NCI-H146 treated with DMSO at 0.1 percent for 48 hours (cell line): ENCODE results near the gene CD3D.
"Not testable (repeated sequence)": the region's sequence is repeated elsewhere in the genome, so short reads cannot be mapped to it uniquely, and the experiment has no call there.

Source experiments
- DNase-seq: peaks from one replicate; lab custom pipeline; 2025; ENCODE audit not compliant: unreplicated experiment; lab: John Stamatoyannopoulos, UW

CD3D gene

DNA sequence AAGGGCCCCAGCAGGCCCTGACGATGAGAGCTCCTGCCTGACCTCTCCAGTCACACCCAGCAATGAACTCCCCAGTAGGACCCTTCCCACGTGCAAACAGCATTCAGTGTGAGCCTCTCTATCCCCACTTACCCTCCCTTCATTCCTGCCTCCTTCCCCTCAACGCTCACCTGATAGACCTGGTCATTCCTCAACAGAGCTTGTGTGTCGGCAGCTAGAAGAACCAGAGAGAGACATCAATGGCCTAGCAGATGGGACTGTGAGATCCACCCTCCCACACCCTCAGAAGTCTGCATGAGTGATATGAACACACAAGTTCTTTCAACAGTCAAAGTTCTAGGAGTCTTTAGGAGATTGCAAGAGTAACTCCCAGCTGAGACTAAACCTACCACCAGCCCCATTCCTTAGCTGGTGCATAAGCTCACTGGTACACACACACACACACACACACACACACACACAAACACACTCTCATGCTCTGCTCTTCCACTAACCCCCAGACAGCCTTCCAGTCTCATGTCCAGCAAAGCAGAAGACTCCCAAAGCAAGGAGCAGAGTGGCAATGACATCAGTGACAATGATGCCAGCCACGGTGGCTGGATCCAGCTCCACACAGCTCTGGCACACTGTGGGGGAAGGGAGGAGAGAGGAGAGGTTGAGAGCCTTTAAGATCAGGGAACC is 3.1 kb downstream of the CD3D start:
- DNase-seq = no peak

DNA sequence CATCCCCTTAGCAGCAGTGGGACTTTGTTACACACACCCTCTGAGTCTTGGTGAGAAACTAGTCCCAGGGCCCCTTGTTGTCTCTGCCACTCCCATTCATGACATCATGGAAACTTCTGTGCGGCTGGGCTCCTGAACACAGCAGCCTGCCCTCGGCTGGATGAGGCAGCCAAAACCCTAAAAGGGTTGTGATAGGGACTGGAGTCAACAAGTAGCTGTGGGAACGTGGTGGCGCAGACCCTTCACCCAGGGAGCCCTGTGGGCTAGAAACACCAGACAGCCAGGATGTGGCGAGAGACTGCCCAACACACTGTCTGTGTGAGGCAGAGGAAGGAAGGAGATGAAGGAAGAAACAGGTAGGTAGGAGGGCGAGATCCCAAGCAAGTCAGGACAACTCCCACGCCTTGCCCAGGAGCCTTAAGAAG is 3.9 kb downstream of the CD3D start:
- DNase-seq = no peak

DNA sequence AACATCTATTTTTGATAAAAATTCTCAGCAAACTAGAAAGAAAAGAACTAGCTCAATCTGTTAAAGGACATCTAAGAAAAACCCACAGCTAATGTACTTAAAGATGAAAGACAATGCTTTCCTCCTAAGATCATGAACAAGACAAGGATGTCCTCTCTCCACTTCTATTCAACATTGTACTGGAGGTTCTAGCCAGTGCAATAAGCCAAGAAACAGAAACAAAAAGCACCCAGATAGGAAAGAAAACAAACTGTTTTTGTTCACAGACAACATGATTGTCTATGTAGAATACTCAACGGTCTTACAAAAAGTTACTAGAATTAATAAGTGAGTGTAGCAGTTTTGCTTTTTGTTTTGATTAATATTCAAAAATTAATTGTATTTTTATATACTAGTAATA is 7.8 kb downstream of the CD3D start:
- no peak for DNase-seq

DNA sequence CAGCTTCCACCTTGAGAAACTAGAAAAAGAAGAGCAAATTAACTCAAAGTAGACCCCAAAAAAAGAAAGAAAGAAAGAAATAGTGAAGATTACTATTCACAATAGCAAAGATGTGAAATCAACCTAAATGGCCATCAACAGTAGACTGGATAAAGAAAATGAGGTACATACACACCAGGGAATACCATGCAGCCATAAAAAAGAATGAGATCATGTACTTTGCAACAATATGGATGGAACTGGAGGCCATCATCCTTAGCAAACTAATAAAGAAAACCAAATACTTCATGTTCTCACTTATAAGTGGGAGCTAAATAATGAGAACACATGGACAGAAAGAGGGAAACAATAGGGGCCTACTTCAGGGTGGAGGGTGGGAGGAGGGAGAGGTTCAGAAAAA is 13.8 kb downstream of the CD3D start:
- no peak for DNase-seq

DNA sequence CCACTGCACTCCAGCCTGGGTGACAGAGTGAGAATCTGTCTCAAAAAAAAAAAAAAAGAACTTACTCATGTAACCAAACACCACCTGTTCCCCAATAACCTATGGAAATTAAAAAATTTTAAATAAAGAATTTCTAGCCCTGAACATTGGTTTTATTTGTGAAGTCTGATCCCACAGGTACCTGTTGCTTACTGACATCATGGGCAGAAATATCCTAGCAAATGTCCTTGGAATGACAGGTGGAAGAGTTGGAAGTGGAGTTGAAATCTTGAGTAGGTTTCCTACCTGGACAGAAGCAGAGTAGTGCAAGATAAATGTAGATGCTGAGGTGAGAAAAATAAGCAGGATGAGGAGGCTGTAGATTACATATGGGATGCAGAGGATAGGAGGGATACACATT is 17.2 kb downstream of the CD3D start:
- DNase-seq = no peak

DNA sequence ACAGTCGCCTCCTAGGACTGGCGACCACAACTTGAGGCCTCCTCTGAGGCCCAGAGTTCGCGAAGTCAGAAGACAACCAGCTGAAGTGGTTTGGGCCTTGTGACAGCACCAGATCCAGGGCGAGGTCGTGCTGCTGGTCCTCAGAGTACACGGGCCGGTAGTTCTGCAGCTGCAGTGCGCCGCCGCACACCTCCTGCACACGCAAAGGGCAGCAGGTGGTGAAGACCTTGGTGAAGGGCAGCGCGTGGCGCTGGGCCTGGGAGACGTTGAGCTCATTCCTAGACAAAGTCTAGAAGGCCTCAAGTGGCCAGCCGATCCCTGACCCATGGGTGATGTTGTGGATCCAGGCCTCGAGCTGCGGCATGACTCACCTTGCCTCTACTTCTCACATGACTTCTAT is 19.8 kb downstream of the CD3D start:
- DNase-seq = no peak

DNA sequence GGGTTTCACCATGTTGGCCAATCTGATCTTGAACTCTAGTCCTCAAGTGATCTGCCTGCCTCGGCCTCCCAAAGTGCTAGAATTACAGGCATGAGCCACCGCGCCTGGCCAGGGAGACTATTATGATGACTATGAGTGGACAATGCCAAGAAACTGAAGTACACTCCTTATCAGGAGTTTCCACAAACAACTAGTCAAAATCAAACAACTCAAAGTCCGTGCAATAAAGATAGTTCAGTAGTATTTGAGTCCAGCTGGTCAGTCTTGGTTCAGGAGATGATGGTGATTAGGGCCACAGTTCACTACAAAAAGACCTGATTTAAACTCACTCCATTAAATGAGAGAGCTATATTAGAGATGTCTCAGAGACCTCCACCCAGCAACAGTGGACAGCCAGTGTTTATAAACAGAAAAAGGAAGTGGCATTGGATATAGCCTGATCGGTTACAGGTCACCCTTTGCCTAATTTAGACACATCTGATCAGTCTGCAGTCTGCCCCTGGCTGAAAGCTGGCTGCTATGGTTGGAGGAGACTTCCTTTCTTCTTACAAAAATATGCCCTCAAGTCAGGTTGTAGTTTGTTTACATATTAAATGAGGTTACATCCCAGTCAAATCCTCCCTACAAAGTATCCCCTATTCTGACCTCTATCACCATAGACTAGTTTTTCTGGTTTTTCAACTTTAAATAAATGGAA is 21.0 kb downstream of the CD3D start:
- DNase-seq = no peak

DNA sequence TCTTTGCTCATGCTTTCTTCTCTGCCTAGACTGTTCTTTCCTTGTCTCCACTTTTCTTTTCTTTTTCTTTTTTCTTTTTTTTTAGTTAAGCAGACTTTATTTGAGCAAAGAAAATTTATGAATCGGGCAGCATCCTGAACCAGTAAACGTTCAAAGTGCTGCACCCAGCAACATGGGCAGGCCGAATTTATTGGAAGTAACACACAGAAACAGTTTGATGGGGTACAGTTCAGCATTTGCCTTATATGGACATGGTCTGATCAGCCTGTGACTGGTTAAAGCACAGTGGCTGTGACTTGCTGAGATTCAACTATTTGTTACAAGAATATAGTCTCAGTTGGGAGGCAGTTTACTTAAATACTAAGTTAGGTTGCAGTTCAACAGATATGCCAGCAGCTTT is 22.0 kb downstream of the CD3D start:
- no peak for DNase-seq

DNA sequence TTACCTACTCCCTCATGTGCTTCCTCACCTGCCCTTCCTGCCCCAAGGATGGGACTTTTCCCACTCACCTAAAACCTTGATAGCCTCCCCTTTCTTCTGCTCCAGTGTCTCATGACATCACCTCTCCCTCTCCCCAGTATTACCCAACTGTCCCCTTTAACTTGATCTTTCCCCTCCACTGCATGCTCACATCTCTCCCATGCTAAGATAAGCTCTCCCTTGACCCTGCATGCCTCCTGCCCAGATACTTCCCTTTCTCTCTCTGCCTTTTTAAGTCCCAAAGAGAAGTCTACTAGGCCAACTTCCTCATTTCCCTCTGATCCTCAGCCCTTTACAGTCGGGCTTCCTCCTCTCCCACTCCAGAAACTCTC is 23.2 kb downstream of the CD3D start:
- DNase-seq = no peak

DNA sequence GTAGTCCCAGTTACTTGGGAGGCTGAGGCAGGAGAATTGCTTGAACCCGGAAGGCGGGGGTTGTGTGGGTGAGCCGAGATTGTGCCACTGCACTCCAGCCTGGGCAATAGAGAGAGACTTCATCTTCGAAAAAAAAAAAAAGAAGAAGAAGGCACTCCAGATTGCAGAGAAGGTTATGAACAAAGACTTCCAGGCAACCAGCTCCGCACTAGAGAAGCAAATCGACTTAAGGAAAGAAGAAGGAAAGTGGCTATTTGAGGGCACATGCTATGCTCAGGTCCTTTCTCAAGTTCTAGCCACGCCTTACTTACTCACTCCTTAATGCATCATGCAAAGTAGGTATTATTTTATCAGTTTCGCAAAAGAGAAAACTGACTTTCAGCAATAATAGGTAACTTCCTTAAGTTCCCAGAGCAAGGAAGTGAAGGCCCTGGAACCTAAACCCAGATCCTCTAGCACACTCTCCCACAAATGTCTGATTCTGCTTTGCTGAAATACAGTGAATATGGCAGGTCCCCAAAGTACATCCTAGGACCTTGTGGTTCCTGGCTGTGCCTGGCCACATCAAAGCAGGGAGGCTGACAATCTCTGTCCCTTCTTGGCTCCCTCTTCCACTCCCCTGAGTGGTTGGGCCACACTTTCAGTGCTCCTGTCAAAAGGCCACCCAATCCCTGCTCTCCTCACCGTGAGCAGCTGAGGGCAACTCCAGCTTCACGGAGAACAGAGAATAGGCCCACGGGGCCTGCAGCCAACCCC is 23.7 kb downstream of the CD3D start:
- DNase-seq = no peak

DNA sequence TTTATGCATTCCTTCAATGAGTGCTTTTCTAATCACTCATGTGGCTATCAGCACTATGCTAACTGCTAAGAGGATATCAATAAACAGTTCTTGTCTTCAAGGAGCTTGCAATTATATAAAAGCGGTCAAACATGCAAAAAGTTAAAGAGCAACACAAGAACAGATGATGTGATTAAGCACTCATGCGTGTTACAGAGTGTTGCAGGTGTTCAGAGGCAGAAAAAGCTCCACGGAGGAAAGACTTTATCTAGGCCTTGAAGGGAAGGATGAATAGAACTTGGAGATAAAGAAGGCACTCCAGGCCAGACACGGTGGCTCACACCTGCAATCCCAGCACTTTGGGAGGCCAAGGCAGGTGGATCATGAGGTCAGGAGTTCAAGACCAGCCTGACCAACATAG is 24.4 kb downstream of the CD3D start:
- DNase-seq = no peak

DNA sequence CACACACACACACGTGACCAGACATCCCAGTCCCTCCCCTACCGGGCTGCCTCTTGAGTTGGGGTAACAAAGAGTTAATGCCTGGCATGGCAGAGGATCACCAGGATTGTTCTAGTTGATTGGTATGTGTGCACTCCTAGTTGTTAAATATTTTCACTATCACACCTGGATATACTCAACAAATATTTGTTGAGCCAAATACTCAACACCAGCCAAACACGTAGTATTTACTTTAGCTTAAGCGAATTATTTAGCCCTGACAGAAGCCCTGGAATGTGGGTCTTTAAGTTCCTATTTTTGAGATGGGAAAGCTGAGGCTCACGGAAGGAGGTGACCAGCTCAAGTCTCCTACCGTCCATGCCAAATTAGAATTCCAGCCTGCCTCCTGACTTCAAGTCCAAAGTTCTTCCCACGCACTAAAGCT is 27.5 kb downstream of the CD3D start:
- no peak for DNase-seq

DNA sequence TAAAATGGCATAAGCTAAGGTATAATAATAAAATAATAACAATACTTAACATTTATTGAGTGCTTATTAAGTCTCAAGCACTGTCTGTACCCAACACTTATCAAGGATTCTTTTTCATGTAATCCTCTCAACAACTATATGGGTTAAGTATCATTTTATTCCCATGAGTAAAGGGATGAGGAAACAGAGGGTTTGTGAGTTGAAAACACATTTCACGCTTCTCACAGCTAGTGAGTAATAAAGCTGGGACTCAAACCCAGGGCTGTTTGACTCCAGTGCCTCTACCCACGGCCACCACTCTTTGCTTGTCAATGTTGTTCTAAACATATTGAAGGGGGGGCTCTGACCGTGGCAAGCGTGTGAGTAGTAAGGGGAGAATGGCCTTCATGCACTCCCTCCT is 29.3 kb downstream of the CD3D start:
- no peak for DNase-seq

DNA sequence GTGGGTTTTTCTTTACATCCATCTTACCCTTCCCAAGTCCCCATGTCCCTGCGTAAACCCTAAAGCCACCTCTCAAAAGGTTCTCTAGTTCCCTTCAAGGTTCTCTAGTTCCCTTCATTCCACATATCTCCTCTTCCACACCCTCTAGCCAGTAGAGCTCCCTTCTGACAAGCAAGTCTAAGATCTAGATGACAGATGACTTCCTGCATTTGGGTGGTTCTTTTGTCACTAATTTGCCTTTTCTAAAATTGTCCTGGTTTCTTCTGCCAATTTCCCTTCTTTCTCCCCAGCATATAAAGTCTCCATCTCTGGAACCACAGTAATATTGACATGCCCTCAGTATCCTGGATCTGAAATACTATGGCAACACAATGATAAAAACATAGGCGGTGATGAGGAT is 30.2 kb downstream of the CD3D start:
- DNase-seq = no peak

DNA sequence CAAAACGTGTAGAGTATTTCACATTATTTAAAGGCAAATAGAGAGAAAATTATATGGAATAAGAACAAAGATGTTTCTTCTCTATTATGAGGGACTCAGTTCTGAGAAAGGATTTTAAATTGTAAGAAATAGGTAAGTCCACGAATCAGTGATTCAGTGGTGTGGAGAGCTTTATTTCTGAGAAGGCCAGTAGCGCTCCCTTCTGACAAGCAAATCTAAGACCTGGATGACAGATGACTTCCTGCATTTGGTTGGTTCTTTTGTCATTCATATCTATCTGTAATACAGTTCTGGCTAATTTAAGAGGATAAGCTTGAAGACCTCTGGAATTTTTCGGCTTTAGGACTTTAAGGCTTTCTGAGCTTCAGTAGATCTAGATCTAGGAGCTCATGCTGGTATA is 31.0 kb downstream of the CD3D start:
- DNase-seq = no peak

DNA sequence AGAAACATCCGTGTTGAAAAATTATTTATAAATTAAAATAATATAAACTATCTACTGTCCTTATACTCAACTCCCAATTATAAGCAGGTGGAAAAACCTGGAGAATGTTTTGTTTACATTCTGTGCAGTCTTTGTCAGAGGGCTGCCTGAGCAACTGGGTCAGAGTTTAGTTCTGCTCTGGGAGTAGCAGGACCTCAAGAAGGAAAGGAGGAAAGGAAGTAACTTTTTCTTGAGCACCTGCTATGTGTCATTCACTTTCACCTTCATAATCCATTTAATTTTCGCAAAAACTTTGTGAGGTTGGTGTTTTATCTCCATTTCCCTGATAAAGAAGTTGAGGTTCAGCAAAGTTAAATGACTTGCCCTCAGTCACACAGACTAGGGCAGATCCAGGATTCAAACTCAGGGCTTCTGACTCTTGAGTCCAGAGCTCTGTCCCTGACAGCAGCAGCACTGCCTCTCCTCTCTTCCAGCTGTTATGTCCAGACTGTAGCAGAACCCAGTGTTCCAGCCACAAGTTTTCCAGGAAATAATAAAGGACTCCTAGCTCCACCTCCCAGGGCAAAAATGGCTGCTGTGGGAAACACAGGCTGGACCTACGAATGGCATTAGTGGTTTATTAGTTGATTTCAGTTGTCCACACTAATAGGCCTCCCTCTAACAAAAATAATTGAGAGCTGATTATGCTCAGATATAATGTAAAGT is 31.6 kb downstream of the CD3D start:
- no peak for DNase-seq

DNA sequence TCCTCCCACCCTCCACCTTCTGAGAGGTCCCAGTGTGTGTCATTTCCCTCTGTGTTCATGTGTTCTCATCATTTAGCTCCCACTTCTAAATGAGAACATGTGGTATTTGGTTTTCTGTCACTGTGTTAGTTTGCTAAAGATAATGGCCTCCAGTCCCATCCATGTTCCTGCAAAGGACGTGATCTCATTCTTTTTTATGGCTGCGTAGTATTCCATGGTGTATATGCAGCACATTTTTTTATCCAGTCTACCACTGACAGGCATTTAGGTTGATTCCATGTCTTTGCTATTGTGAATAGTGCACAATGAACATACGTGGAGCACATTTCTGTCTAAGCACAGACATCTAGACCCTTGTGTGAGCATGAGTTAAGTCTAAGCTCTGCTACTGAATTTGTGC is 32.2 kb downstream of the CD3D start:
- no peak for DNase-seq

DNA sequence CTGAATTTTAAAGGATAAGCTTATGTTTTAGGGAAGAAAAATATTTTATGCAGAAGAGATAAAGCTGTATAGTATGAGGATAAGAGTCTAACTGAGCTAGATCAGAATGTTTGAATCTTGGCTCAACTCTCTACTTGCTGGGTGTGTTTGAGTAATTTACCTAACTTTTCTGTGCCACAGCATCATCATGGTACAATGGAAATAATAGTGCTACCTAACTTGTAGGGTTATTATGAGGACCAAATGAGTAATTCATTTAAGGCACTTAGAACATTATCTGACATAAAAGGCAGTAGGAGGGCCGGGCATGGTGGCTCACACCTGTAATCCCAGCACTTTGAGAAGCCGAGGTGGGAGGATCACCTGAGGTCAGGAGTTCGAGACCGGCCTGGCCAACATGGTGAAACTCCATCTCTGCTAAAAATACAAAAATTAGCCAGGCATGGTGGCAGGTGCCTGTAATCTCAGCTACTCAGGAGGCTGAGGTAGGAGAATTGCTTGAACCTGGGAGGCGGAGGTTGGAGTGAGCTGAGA is 33.4 kb downstream of the CD3D start:
- not testable (repeated sequence) for DNase-seq

DNA sequence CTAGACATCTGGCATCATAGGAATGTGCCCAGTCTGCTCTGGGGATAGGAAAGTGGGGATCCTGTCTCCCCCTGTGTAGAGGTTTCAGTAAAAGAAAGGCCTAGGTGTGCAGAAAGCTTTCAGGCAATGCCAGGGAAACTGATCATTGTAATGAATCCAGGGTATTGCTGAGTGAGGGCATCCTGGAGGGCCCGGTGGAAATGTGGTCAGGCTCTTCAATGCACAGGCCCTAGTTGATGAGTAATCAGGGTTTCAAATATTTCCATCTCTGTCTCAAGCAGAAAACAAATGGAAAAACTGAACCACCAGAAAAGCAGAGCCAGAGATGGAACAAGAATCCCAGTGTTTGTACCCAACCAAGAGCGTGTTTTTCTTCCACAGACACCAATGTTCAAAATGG is 35.9 kb downstream of the CD3D start:
- DNase-seq = no peak

DNA sequence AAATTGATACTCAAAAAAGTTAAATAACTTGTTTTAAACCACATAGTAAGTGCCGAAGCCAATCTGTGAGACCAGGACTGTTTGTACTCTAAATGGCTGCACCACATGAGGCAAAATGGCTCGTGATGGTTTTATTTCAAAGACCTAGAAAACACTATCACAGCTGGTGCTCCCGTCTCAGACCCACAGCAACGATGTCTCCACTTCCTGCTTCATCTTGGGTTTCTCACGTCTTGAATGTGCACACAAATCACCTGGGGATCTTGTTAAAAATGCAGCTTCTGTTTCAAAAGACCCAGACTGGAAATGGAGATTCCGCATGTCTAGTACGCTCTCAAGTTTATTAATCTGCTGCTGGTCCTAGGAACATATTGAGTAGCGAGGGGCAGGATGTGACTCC is 36.8 kb downstream of the CD3D start:
- DNase-seq = no peak

DNA sequence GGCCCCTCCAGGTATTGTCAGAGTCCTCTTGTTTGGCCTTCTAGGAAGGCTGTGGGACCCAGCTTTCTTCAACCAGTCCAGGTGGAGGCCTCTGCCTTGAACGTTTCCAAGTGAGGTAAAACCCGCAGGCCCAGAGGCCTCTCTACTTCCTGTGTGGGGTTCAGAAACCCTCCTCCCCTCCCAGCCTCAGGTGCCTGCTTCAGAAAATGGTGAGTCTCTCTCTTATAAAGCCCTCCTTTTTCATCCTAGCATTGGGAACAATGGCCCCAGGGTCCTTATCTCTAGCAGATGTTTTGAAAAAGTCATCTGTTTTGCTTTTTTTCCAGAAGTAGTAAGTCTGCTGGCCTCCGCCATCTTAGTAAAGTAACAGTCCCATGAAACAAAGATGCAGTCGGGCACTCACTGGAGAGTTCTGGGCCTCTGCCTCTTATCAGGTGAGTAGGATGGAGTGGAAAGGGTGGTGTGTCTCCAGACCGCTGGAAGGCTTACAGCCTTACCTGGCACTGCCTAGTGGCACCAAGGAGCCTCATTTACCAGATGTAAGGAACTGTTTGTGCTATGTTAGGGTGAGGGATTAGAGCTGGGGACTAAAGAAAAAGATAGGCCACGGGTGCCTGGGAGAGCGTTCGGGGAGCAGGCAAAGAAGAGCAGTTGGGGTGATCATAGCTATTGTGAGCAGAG is 37.8 kb downstream of the CD3D start, which contains the start of gene CD3E:
TSS of gene CD3E (plus strand) at position 163 of the 681 bp plus-strand sequence. CDS start at position 386, 223 bp downstream.
- no peak for DNase-seq
